Tongue (tissue), 2 donors: ENCODE data around the gene ACIN1. TPM values are rescaled to one million over a fixed set of nuclear protein-coding genes. Genes with fewer than 3 reads are reported as not detected.

Experiments used
- DNase-seq: peaks from one replicate; pipeline ENCODE4 v3.0.0-alpha.2; 2015
- total RNA-seq: library from RNA; depleted of rRNA; stranded (reverse); fragments of >200 nt; gene quantifications from one replicate; pipeline ENCODE4 v1.2.3, GENCODE V29; 2014

ACIN1 gene
- total RNA-seq, 1 donor from 2014 or later, result 103 TPM

DNA sequence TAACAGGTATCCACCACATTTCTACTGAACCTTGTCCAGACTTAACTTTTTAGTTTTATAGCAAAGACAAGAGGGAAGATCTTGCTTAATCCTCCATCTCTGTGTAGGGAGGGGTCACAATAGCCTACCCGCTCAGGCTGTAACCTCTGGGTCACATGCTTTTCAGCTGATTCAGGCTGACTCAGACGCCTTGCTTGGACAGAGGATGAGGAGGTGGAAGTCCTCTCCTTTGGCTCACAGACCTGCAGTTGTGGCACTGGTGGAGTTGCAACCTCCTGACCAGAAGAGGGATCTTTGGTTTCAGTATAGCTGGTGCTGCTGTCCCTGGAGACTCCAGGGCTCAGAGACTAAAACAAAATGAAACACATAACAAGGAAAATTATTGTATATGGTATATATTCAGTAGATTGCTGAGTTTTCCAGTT, 16.2 kb downstream of the ACIN1 start:
- no peak for DNase-seq

DNA sequence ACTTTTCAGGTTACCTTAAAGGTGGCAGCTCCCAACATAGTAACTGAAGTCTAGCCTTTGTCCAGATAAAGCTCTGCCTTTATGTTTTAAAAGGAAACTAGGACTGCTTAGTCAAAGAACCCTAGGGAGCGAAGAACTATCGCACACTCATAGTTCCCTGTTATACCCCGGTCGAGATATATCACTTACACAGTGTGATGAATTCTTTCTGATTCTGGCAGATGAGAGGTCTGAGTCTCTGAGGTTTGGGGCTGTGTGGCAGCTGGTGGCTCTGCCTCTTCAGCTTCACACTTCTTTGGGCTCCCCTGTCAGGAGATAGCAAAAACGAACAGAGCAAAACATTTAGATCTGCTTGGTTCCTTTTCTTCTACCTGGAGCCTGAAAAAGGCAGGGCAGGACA, 17.0 kb downstream of the ACIN1 start:
- DNase-seq, result no peak

DNA sequence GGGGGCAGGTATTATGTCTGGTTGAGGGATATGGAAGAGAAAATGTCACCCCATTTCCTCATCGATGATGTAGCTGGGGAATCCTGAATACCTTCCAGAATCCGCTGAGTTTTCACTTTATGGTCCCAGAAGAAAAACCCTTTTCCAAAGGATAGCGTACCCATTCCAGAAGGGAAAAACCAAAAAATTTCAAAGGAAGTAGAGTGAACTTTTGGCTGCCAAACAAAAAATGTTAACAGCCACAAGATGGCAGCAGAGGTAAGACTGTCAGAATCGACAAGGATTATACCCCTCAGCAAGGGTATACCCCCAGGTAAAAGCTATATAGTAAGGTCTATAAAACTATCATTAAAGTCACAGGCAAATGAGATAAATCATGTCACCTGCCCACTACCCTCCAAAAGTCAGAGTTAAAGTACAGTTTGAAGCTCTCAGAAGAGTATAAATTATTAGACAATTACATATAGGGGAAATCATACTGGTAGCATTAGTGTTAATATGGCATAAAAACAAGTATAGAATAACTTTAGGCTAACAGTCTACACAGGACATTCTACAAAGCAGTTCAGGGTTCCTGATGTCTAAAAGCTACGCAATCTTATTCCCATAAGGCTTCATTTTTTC, 18.0 kb downstream of the ACIN1 start:
- peak; percentile 59 for DNase-seq

DNA sequence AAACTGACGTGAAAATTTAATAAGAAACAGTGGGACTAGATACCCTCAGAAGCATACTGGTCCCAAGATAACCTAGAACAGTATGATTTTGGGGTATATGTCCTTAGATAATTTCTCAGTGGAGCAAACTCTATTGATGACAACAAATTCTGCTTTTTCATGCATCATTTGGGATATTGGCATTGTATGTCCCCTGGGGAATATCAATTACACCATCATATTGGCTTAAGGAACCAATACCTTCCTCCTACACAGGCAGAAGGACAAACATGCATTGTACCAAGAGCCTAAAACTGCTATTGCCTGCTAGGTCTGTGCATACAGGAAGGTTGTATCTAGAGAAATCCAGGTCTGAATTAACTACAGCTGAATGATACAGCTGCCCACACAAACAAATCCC, 20.0 kb downstream of the ACIN1 start:
- no peak for DNase-seq

DNA sequence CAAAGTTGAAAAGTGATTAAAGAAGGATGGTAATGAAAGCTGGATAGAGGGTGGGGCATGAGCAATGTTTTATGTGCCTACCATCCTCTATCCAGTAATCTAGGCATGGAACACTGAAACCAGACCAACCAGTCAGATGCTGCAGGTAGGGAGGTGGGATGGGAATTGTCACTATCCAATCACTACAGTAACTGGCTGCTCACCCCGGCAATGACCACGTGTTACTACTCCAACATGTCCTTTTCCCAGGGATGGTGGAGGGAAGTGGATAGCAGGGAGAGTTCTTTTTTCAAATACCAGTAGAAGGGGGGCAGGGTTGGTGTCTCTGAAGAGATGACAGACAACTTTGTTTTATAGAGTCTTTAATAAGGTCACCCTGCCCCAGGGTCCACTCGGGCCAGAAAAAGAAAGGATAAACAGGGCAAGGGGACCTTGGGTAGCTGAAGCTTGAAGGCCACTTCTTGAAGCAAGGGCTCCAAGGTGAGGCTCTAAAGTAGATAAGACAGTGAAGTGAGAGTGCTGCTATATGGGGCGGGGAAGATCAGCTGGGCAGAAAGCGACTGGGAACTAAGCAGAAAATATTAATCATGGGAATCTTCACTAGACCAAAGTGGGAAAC, 22.9 kb downstream of the ACIN1 start:
- DNase-seq, result peak; percentile 33

DNA sequence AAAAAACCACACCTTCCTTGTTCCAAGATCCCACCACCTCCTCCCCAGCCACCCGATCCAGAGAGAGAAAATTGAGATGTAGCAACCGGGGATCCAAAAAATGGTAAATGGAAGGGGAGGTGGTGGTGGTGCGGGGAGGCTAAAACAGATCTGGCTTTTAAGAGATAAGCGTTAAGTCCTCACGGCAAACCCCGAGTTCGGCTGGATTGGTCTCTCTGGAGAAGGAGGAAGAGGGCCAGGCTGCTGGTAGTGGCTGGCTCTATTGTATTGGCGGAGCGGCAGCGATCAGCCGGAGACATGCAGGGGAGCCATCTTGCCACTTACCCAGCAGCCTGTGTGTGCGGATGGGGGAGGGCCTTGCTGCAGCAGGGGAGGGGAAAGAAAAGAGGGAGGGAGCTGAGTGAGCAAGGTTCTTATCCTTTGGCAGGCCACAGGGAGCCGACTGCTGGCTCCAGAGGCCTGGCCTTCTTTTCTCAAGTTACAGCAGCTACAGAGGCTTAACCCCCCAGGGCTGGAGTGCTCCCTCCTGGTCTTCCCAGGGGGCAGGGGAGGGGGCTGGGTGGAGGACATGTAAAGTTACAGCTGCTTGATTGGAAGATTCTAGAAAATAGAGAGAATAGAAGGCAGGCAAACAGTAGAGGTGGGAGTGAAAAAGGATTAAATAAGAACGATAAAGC, 23.6 kb downstream of the ACIN1 start:
- peak; percentile 95 for DNase-seq

DNA sequence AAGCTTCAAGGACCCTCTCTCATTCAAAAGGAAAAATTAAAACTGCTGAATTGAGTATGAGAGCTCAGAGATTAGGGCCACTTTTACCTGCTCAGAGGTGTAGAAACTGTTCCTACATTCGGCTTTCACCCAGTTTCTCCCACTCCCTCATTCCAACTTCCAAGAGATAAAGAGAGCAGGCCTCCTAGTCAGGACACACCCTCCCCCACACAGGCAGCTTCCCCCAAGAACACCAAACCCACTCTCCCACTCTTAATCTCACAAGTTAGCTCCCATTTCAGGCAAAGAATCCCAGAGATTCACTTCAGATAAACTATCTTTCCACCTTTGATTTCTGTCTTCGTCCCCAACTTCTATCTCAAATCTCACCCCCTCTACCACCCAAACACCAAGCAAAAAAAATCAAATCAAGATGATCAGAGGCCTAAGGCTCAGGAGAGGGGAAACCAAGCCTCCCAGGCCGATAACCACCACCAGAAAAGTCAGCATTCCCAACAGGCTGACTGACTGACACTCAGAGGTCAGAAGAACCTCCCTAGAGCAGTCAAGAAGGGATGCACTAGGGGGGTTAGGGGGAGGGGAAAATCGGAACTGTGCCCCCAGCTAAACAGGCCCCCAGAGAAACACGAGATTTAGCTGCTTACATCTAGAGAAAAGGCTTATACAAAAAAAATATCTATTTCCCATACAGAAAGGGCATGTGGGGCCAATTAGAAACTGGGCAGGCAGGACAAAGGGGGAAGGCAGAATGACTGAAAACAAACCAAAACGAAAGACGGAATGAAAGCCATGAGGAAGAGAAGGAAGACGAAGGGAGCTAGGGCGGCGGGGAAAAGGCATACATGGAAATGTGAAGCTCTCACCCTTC, 24.4 kb downstream of the ACIN1 start:
- peak; percentile 22 for DNase-seq

DNA sequence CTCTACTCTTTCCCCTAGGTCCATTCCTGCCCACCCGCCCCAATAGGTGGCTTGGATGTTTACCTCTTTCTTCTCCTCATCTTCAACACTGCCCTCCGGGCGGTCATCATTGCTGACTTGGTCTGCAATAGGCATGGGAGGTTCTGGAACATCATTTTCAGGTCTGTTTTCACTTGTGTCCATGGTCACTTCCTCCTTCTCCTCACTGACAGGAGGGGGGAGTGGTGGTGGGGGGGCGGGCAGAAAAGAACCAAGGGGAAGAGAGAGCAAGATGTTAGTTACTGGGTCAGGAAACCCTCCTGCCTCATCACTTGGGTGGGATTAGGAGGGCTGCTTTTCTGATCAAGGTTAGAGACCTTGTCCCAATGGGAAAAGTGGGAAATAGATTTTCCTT, 25.5 kb downstream of the ACIN1 start:
- DNase-seq, result no peak

DNA sequence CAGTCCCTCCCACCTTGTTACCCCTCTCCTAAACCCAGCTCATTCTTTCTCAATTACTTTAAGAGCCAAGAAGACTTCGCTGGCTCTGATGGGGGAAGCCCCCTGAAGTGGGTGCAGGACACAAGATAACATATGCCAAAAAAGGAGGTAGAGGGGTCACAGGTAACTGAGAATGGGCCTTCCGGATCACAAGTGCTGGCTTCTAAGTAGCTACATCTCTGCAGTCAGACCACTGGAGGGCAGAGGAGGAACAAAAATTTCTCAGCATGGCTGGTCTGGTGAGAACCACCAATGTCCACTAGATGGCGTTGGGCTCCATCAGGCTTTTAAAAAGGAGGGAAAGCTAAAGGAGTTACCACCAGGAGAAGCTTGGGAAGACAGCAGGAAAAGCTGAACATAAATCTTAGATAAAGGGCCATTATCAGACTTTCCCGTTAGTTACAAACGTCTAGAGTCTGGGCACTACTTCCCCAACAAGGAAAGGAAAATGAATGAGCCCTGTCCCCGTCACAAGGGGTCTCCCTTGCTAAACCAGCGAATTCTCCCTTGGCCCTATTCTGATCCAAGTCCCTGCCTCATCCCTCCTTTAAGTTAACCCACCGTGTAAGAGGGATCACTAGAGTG, 26.0 kb downstream of the ACIN1 start:
- DNase-seq, result peak; percentile 96

DNA sequence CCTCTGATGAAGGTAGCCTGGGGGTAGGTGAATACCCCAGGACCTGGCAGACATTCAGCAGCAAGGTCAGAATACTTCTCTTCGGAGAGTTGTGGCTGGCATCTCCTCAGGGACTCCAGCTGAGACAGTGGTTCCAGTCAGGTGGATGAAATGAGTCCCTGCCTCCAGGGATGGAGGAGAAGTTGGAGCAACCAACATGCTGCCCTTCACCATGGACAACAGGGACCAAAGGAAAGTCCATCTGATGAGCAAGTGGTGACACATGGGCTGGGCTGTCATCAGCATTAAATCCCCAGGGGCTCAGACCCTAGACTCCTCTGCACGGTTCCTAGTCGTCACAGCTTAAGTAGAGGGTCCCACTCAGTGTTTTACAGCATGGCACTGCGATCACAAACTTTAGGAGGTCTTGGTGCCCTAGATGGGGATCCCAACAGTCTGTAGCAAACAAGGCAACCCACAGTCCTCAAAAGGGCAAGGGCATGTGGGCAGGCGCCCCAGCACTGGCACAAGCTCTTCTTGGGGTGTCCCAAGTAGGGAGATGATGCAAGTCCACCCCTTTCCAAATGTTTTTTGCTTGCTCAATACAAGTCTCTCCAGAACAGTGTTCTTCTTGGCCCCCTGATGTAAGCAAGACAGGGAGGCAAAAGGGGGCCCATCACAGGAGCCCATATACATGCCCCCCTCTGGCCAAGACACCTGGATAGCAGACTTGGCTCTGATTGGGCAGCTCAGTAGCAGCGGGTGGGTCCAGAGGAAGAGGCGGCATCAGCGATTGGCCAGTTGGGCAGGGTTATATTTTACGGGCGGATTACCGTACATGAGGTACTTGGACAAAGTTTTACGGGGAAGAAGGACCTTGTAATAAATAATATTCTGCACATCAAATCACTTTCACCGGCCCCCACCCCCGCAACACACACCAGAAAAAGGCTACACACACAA, 26.8 kb downstream of the ACIN1 start:
- DNase-seq, result no peak

DNA sequence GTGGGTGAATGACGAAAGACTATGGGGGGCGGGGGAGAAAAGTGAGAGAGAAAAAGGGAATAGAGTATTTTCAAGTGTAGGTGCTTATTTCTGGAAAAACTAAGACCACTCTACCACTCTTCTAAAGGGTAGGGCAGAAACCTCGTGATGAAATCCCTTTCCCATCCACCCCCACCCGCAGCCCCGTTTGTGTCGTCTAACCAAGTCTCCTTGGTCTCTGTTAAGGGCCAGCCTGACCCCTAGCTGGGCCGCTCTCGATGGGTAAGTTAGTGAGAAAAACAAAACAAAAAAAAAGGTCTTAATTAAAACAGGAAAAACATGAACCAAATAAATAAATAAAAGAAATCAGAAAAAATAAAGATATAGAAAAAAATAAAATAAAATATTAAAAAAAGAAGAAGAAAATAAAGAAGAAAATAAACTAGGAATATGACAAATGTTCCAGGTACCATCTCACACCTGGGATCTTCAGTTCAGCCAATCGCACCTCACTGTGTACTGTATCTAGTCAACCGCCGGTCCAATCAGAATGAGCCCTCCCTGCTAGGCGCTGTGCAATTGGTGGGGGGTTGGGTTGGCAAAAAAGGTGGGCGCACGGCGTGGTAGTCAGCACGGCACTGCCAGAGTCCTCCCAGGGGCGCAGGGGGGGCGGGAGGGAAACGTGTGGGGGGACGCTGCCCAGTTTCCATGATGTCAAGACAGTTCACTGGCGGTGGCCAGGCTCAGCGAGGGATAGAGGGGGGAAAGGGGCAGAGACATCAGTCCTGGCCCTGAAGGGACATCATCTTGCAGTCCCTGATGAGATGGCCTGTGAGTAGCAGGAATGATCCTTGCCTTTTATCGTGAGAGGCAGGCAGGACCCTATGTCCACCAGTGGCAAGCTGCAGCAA, 27.8 kb downstream of the ACIN1 start:
- no peak for DNase-seq

DNA sequence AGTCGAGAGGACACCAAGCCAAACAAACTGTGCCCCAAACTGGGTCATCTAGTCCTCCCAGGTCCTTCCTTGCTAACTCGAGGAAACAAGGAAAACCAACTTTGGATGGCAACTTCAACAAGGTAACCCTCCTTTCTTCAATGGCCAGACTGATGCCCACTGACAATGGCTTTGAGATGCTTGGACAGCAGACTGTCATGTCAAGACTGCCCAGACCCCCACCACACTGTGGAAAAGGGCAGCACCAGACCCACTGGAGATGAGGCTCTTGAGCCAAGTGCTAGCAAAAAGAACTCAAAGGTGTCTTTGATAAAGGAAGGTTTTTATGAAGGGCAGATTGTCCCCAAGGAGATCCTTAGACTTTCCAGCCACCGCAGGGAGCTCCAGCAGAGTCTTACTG, 28.6 kb downstream of the ACIN1 start:
- DNase-seq, result no peak

DNA sequence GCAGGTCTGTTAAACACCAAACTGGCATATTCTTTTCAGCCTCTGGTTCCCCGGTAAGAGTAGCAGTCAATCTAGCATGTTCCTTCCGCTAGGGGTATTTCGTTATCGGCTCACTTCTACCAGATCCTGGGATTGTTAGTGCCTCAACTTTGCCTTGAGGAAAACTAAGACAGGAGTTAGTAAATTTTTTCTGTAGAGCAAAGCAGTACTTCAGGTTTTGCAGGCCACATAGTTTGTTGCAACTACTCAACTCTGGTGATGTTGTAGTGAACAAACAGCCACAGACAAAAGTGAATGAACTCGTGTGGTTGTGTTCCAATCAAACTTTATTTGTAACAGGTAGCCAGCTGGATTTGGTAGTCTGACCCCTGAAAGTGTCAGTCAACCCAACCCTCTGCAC, 31.3 kb downstream of the ACIN1 start:
- no peak for DNase-seq

DNA sequence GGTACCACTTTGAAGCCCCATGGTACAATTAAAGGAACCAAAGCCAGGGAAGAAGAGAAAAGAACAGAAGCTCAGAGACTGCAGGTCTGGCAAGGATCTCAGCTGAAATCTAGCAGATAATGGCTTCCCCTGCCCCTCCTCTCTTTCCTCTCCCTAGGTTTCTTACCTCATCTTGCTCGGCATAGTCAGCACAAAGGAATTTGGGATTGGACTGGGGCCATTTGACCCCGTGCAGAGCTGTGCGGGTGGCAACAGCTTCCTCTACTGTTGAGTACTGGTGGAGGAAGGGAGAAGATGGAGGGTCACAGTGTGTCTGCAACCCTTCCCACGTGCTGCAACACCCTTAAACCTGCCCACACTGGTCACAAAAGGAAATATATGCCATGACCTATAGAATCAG, 32.9 kb downstream of the ACIN1 start:
- peak; percentile 56 for DNase-seq

DNA sequence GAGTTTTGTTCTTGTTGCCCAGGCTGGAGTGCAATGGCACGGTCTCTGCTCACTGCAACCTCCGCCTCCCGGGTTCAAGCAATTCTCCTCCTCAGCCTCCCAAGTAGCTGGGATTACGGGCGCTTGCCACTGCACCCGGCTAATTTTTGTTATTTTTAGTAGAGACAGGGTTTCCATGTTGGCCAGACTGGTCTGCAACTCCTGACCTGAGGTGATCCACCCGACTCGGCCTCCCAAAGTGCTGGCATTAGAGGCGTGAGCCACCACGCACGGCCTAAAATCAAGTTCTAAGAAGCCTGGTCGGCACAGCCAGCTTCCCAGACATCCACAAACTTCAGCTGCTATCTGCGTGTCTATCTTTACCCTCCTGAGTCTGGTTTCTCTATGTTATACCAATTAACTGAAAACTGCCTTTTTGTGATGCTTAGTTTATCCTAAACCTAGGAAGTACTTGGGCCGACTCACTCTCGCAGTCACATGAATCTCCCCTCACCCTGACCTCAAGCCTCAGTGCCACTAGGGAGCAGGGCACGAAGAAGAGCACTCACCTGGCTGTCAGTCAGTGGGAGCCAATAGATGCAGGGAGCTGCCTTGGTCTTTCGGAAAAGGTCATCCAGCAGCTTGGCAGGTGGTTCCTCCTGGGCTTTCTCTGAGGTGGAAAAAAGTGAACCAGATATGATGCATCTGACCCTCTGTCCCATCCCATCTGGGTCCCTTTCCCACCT, 34.2 kb downstream of the ACIN1 start:
- no peak for DNase-seq

DNA sequence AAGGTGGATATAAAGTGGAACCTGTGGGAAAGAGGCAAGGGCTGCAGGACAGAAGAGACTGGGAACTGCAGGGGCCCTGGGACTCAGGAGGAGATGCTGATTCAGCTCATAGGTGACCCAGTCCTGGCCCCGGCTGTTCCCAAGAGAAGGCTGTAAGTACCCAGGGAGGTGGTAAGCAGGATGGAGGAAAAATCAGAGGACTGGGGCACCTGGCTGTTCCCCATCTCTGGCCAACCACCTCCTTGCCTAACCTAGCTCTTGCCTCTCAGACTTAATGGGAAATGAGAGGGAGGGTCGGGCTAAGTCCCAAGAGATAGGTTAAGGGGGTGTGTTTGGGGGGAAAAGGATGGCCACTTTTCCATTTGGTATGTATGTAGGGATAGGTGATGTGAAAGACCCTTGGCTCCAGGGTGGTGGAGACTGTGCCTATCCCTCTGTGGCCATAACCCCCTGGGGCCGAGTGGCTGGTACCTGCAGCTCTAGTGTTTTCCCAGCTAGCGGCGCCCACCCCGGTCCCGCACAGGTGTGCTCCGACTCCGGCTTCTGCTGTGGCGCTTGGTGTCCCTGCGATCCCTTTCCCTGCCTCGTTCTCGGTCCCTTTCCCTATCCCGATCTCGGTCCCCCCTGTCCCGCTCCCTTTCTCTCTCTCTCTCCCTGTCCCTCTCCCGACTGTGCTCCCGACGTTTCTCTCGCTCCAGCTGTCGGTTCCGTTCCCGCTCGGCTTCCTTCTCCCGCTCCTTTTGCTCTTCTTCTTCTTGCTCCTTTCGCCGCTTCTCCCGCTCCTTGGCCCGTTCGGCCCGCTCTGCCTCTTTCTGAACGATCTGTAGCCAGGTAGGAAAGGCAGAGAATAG, 36.1 kb downstream of the ACIN1 start:
- DNase-seq, result no peak

DNA sequence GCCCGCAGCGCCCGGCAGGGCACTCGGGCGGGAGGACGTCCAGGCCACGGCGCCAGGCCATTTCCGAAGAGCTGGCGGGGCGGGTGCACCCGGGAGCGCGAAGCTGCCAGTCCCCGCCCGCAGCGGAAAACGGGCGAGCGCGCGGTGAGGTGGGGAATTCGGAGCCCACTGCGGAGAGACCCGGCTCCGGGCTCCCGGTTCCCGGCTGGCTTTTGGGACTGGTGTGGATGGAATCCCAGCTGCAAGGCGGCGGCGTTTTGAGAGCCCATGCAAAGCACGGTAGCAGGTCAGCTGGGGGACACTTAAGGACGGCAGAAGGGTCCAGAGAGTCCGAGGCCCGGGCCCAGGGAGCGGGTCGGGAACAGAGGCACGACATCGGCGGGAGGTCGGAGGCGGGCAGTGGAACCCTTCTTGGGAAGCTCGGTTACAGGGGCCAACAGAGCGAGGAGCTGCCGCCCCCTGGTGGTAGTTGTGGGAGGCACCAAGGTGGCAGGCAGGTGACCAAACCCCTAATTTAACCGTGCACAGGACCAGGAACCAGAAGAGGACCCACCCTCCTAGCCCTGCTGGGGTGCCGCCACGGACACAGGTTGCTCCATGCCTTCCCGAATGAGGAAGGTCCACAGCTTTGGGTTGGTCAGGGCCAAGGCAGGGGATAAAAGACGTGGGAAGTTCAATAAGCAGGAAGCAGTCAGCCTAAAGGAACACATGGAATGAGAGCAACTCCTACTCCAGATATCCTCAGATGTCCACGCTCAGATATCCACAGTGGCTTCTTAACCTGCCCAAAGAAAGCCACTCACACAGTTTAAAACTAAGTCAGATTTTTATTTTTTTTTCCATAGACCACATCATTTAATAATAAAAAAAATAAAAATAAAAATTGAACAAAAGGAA, 36.9 kb downstream of the ACIN1 start:
- DNase-seq, result peak; percentile 95
